Amniotic epithelial cell (primary cell): ENCODE results near the gene VPS37B.
A peak's percentile ranks its signal among the peaks of the same experiment; 100 is the strongest.
"Not testable (repeated sequence)": the region's sequence is repeated elsewhere in the genome, so short reads cannot be mapped to it uniquely, and the experiment has no call there.

Experiments
- DNase-seq: peaks from one replicate; pipeline ENCODE4 v3.0.0-alpha.2; 2010; ENCODE audit warnings: low read depth

VPS37B gene

GRCh38 chr12:122905258-122905657 lies 9.3 kb upstream of the VPS37B start:
- not testable (repeated sequence) for DNase-seq

GRCh38 chr12:122903693-122904034 lies 7.7 kb upstream of the VPS37B start:
- no peak for DNase-seq

- DNase-seq, result no peak
Observed at GRCh38 chr12:122902854-122903692, 7.1 kb upstream of the VPS37B start.

DNA sequence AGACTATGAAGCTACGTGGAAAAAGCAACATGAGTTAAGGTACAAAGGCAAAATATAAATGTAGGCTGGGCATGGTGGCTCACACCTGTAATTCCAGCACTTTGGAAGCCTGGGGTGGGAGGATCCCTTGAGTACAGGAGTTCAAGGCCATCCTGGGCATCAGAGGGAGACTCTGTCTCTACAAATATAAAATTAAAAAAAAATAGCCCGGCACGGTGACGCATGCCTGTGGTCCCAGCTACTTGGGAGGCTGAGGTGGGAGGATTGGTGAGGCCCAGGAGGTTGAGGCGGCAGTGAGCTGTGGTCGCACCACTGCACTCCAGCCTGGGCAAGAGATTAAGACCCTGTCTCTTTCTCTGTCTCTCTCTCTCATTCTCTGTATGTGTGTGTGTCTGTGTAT lies 4.0 kb upstream of the VPS37B start:
- no peak for DNase-seq

- no peak for DNase-seq
Observed at GRCh38 chr12:122896662-122897061, 738 bp upstream of the VPS37B start.

- no peak for DNase-seq
Observed at GRCh38 chr12:122895320-122895703, 612 bp downstream of the VPS37B start.

GRCh38 chr12:122894193-122895121 lies 1.5 kb downstream of the VPS37B start:
- DNase-seq, result no peak

DNA sequence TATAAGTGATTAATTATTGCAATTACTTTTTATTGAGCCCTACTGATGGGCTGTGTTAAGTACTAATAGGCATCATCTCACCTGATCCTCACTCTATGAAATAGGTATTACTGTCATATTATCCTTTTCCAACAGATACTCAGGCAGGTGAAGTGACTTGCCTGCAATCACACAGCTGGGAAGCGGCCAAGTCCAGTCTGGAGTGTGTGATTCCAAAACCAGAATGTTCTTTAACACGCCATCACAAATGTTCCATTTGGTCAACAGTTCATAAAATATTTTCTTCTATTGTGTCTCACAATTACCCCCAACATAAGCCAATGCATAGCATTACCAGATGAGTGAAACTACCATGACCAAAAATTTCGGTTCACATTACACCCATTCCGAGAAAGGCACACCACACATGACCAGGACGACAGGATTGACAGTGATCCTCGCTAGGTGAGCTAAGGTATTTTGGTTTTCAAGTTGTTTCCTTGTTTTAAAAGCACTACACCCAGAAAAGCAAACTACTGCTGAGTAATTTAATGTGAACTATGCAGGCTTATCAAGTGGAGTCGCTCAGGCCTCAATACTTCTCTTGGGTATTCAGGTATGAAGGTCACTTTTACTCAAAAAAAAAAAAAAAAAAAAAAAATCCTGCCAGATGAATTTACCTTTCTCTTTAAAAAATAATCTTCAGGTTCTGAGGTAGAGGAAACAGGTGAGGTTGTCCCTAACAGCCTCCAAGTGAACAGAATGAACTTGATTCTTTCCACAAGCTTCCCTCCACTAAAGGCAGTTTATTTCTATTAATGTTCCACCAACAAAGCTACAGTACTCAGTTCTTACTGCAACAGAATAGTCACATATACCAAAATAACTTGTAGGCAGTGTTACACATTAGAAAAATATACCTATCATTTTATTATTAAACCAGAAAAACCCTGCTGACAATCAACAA lies 2.4 kb downstream of the VPS37B start:
- no peak for DNase-seq

DNA sequence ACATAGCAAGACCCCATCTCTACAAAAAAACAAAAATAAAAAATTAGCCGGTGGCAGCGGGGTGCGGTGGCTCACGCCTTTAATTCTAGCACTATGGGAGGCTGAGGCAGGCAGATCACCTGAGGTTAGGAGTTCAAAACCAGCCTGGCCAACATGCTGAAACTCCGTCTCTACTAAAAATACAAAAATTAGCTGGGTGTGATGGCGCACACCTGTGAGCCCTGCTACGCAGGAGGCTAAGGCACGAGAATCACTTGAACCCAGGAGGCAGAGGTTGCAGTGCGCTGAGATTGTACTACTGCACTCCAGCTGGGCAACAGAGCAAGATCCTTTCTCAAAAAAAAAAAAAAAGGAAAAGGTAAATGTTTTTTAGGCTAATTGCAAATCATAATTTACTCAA lies 3.2 kb downstream of the VPS37B start:
- DNase-seq, result not testable (repeated sequence)

DNA sequence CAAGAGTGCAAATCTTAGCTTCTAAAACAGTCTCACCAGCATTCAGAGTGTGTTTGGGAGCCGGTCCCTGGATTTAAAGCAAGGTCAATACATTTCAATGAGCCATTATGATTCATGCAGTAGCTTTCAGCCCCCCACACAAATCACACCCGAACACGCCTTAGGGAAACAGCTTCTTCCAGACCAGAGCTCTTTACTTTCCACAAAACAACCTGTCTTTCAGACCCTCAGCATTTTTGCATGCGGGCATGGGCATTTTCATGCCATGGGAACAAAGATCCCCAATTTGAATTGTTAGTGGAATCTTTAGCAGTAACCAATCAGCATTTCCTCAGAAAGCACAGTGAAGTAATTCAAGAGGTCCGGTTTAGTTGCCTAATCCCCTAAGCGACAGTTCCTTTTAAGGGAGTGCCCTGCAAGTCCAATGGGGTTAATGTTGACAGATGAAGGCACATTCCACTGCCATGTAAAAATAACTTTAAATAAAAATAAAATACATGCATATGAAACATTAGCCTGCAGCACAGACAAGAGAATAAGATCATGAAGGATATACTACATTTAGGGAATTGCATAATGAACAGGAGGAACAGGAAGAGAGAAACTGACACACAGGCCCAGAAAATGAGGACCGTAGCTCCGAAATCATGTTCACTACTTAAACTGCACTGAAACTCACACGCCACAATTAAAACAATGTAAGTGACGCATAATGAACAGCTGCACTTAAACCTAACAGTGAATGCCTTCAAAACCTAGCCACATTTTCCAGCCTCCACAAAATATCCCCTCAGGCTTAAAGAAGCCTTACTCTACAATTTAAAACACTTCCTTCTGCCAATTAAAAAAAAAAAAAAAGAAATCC lies 4.0 kb downstream of the VPS37B start:
- peak; percentile 52 for DNase-seq

- DNase-seq, result no peak
Observed at GRCh38 chr12:122889761-122890520, 6.0 kb downstream of the VPS37B start.

- peak; percentile 84 for DNase-seq
Observed at GRCh38 chr12:122888232-122888752, 7.6 kb downstream of the VPS37B start.

GRCh38 chr12:122887819-122888212 lies 8.1 kb downstream of the VPS37B start:
- no peak for DNase-seq

DNA sequence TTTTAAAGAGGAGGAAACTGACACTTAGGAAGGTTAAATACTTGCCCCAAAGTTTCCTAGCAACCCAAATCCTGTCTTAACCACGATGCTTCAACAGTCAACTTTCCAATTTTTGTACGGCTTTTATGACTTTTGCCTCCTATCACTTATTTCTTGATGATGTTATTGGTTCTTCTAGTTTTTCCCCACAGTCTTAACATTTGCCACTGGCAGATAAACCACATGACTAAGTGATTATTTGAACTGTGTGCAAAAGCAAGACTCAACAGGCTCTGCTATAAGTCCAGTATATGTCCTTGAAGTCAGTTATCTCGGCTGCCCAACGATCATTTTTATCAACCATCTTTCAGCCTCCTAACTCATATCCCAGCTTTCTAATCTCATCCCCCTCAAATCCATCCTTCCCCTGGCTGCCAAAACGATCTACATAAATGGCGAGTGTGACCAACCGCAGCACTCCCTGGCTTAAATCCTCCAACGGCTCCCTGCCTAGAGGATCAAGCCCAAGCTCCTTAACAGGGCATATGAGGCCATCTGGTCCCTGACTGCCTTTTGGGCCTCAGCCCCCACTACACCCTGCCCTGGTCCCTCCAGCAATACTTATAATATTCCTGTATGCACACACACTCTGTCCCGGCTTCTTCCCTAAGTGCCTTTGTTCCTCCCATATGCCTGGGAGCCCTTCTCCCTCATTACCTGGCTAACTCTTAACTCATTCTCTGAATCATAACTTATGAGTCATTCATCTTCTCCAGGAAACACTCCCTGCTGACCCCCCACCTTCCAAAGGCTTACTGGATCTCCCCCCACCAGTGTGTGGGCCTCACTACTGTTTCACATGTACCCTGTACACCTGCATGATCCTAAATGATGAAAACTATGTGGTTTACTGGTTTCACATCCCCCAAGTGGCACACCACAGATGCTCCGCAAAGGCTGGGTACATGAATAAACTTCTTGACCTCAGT lies 8.8 kb downstream of the VPS37B start:
- peak; percentile 78 for DNase-seq

- no peak for DNase-seq
Observed at GRCh38 chr12:122886161-122886560, 9.8 kb downstream of the VPS37B start.

- peak; percentile 53 for DNase-seq
Observed at GRCh38 chr12:122884860-122885259, 11.1 kb downstream of the VPS37B start.

GRCh38 chr12:122884091-122884826 lies 11.7 kb downstream of the VPS37B start:
- DNase-seq, result no peak
